Measurements from ENCODE around the gene TRIP4. TPM values are rescaled to one million over a fixed set of nuclear protein-coding genes. Genes with fewer than 3 reads are reported as not detected.
"Not testable (repeated sequence)": the region's sequence is repeated elsewhere in the genome, so short reads cannot be mapped to it uniquely, and the experiment has no call there.

The TRIP4 gene
- total RNA-seq, 2 donors from 2014 or later = 28.0 to 32.4 TPM

DNA sequence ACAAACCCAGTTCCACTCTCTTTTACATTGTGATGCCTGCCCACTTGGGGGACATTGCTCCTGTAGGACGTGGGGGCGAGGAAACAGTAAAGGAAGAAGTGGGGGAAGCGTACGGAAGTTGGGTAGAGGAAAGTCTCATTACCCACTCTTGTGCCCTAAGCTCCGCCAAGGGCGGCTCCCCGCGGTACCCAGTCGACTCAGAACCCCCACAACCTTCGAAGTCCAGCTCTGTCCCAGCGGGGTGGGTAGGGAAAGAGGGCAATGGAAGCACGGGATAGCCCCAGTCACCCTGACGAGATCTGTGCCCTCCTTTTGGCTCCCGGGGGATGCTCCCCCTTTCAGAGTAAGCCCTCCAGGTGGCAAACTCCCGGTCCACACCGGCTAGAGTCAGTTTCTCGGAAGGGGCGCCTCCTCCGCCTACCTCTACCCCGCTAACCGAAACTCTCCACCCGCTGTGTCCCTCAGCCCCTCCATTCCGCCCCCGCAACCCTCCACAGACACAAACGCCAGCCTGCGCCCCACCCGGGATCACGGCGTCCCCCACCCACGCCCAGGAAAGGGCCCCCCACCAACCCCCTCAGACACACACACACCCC is 32.2 kb upstream of the TRIP4 start:
- H3K27ac ChIP-seq = peak overlapping the region; percentile 62
- intact Hi-C loops (cut with DNase I) = loop anchor here (5.0 kb wide), 1 partner anchor 143 kb away; no protein-coding TSS in a partner anchor
- H3K9ac ChIP-seq (ENCODE audit: low read depth in 2 of 2, low read length in 2 of 2) = peak overlapping the region; percentile 73 to 85
- no peaks in the 10 kb centered on the region for H3K36me3 ChIP-seq
- peak overlapping the region; percentile 88 for H3K4me3 ChIP-seq
- H3K4me1 ChIP-seq = no peaks in the 10 kb centered on the region
- DNase-seq = peak; percentile 45
- no peaks in the 10 kb centered on the region for H3K27me3 ChIP-seq
- TF ChIP-seq, protein P1, sequence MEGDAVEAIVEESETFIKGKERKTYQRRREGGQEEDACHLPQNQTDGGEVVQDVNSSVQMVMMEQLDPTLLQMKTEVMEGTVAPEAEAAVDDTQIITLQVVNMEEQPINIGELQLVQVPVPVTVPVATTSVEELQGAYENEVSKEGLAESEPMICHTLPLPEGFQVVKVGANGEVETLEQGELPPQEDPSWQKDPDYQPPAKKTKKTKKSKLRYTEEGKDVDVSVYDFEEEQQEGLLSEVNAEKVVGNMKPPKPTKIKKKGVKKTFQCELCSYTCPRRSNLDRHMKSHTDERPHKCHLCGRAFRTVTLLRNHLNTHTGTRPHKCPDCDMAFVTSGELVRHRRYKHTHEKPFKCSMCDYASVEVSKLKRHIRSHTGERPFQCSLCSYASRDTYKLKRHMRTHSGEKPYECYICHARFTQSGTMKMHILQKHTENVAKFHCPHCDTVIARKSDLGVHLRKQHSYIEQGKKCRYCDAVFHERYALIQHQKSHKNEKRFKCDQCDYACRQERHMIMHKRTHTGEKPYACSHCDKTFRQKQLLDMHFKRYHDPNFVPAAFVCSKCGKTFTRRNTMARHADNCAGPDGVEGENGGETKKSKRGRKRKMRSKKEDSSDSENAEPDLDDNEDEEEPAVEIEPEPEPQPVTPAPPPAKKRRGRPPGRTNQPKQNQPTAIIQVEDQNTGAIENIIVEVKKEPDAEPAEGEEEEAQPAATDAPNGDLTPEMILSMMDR (IDR thresholded peaks at IDR 0.05) = no peak
- no peaks in the 10 kb centered on the region for H3K9me3 ChIP-seq

DNA sequence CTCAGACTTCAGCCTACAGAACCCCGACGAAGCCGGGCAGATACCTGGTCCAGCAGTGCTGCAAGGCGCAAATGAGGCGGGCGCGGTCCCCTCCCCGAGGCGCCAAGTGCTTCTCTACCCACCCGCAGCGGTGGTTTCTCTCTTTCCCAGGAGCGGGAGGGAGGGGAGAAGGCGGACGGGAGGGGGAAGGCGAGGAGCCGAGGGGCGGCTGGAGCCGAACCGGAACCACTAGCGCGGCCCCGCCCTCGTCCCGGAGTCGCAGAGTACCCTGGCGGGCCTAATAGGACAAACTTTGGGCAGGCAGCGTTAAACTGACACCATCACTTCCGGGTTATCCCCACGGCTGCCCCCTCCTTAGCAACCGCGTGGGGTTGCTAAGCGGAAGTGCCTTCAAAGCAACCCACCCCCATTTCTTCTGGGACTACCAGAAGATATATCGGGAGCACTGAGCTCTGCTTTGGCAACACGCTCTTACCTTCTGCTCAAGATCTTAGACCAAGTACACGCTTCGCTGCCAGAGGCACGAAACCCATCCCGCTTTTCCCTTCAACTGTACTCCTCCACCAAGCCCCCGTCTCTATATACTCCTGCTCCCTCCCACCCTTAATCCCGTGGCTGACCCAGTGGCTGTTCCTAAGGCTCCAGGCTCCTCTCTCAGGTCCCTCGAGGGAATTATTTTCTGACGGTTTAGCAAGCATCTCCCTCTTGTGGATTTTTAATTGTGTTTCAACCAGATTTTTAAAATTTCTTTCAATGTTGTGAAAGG is 31.5 kb upstream of the TRIP4 start, which contains the start of gene CSNK1G1:
TSS of gene CSNK1G1 (minus strand) at position 230 of the 766 bp plus-strand sequence. CDS start 55,674 bp downstream, outside the sequence.
- intact Hi-C loops (cut with DNase I) = loop anchor here (5.0 kb wide), 1 partner anchor 144 kb away; no protein-coding TSS in a partner anchor
- H3K4me1 ChIP-seq = no peaks in the 10 kb centered on the region
- TF ChIP-seq, protein P1 (IDR thresholded peaks at IDR 0.05) = peak; percentile 14
- no peaks in the 10 kb centered on the region for H3K27me3 ChIP-seq
- H3K36me3 ChIP-seq = no peaks in the 10 kb centered on the region
- peak within 1 kb of the TSS; percentile 62 for H3K27ac ChIP-seq
- no peaks in the 10 kb centered on the region for H3K9me3 ChIP-seq
- DNase-seq = peak; percentile 94
- H3K9ac ChIP-seq (ENCODE audit: low read depth in 2 of 2, low read length in 2 of 2) = peak within 1 kb of the TSS; percentile 73 to 85
- H3K4me3 ChIP-seq = peak within 1 kb of the TSS; percentile 88

DNA sequence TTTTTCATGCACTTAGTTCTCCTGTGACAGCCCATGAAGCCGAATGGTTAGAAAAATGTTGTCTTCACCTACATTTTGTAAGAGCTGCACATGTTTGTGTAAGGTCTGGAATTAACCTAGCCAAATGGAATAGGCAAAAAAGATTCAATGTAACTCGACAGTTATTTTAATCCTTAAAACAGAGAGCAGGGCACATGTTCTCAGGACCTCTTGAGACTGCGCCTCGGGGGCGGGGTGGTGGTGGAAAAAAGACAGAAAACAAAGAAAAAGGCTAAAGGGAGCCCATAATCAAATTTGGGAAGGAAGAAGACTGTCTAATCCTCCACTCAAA is 31.0 kb upstream of the TRIP4 start:
- no peaks in the 10 kb centered on the region for H3K9me3 ChIP-seq
- no peak for DNase-seq
- H3K4me3 ChIP-seq = peak overlapping the region; percentile 88
- H3K27me3 ChIP-seq = no peaks in the 10 kb centered on the region
- peak overlapping the region; percentile 62 for H3K27ac ChIP-seq
- H3K4me1 ChIP-seq = no peaks in the 10 kb centered on the region
- H3K9ac ChIP-seq (ENCODE audit: low read depth in 2 of 2, low read length in 2 of 2) = peak overlapping the region in 1 of 2 donors; percentile 85
- no peaks in the 10 kb centered on the region for H3K36me3 ChIP-seq
- TF ChIP-seq, protein P1 (IDR thresholded peaks at IDR 0.05) = no peak
- intact Hi-C loops (cut with DNase I) = loop anchor here (5.0 kb wide), 1 partner anchor 144 kb away; no protein-coding TSS in a partner anchor

DNA sequence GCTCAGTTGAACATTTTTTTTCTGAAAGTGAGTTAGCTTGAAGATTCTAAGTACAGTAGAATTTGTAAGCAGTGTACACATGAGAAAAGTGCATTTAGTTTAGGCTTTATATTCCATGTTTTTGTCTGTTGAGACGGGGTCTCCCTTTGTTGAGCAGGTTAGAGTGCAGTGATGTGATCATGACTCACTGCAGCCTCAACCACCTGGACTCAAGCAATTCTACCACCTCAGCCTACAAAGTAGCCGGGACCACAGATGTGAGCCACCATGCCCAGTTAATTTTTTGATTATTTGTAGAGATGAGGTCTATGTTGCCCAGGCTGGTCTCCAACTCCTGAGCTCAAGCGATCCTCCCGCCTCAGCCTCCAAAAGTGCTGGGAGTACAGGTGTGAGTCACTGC is 26.4 kb upstream of the TRIP4 start:
- H3K36me3 ChIP-seq = no peaks in the 10 kb centered on the region
- DNase-seq = no peak
- H3K4me1 ChIP-seq = no peaks in the 10 kb centered on the region
- no peak overlapping the region for H3K9ac ChIP-seq (ENCODE audit: low read depth in 2 of 2, low read length in 2 of 2)
- no peak overlapping the region for H3K4me3 ChIP-seq
- intact Hi-C loops (cut with DNase I) = no loop called here
- H3K9me3 ChIP-seq = no peaks in the 10 kb centered on the region
- no peaks in the 10 kb centered on the region for H3K27me3 ChIP-seq
- TF ChIP-seq, protein P1 (IDR thresholded peaks at IDR 0.05) = no peak
- H3K27ac ChIP-seq = no peak overlapping the region

DNA sequence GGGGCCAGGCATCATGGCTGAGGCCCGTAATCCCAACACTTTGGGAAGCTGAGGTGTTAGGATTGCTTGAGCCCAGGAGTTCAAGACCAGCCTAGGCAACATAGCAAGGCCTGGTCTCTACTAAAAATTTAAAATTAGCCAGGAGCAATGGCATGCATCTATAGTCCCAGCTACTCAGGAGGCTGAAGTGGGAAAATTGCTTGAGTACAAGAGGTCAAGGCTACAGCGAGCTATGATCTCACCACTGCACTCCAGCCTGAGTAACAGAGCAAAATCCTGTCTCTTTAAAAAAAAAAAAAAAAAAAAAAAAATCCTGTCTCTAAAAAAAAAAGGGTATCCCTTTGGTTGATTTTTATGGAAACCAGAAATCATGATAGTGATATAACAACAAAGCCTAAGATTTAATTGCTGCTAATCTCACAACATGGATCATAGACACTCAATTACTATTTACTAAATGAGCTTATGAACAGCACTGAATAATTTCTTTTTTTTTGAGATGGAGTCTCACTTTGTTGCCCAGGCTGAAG is 18.5 kb upstream of the TRIP4 start:
- intact Hi-C loops (cut with DNase I) = no loop called here
- Histone ChIP-seq H3K4me1 (no peaks in the 10 kb centered on the region), H3K9me3 (no peaks in the 10 kb centered on the region), H3K27me3 (no peaks in the 10 kb centered on the region), H3K4me3 (no peak overlapping the region), H3K27ac (no peak overlapping the region), H3K36me3 (no peaks in the 10 kb centered on the region), H3K9ac (ENCODE audit: low read depth in 2 of 2, low read length in 2 of 2) (no peak overlapping the region)
- TF ChIP-seq, protein P1 (IDR thresholded peaks at IDR 0.05) = no peak
- DNase-seq = no peak

DNA sequence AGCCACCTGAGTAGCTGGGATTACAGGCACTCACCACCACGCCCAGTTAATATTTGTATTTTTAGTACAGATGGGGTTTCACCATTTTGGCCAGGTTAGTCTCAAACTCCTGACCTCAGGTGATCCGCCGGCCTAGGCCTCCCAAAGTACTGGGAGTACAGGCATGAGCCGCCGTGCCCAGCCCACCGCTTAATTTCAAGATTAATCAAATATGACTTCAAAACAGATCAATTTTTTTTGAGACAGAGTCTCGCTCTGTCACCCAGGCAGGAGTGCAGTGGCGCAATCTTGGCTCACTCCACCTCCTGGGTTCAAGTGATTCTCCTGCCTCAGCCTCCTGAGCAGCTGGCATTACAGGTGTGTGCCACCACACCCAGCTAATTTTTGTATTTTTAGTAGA is 16.3 kb upstream of the TRIP4 start:
- H3K9me3 ChIP-seq; H3K27me3 ChIP-seq; H3K36me3 ChIP-seq; DNase-seq; H3K4me3 ChIP-seq; H3K4me1 ChIP-seq; H3K9ac ChIP-seq (ENCODE audit: low read depth in 2 of 2, low read length in 2 of 2); H3K27ac ChIP-seq; intact Hi-C loops (cut with DNase I): not testable (repeated sequence)

All from colonic mucosa (tissue), 4 donors.